HG03439 (cell line): Measurements from ENCODE around the gene ZNF726.
"Not testable (repeated sequence)": the region's sequence is repeated elsewhere in the genome, so short reads cannot be mapped to it uniquely, and the experiment has no call there.

ENCODE experiments used
- ATAC-seq: cut with Tn5 transposase; IDR thresholded peaks from one replicate; pipeline ENCODE4 v1.9.1; 2021; ENCODE audit warnings: mild to moderate bottlenecking, moderate library complexity; ENCODE audit not compliant: unreplicated experiment

ZNF726 gene

GRCh38 chr19:23937031-23937430, 22.3 kb downstream of the ZNF726 start:
- not testable (repeated sequence) for ATAC-seq

- ATAC-seq, result no peak
These were observed 28.7 kb downstream of the ZNF726 start for GRCh38 chr19:23943411-23943810.

GRCh38 chr19:23946569-23946968, 31.9 kb downstream of the ZNF726 start:
- ATAC-seq, result no peak

GRCh38 chr19:23949611-23950010, 34.9 kb downstream of the ZNF726 start:
- ATAC-seq, result no peak

- no peak for ATAC-seq
These were observed 41.4 kb downstream of the ZNF726 start for GRCh38 chr19:23956051-23956450.

GRCh38 chr19:23957660-23958281, 43.1 kb downstream of the ZNF726 start:
- ATAC-seq, result no peak

DNA sequence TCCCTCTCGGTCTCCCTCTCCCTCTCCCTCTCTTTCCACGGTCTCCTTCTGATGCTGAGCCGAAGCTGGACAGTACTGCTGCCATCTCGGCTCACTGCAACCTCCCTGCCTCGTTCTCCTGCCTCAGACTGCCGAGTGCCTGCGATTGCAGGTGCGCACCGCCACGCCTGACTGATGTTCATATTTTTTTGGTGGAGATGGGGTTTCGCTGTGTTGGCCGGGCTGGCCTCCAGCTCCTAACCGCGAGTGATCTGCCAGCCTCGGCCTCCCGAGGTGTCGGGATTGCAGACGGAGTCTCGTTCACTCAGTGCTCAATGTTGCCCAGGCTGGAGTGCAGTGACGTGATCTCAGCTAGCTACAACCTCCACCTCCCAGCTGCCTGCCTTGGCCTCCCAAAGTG, 48.7 kb downstream of the ZNF726 start:
- ATAC-seq, result not testable (repeated sequence)

GRCh38 chr19:23963881-23964280, 49.2 kb downstream of the ZNF726 start:
- not testable (repeated sequence) for ATAC-seq

- not testable (repeated sequence) for ATAC-seq
These were observed 49.6 kb downstream of the ZNF726 start for GRCh38 chr19:23964334-23964733.

DNA sequence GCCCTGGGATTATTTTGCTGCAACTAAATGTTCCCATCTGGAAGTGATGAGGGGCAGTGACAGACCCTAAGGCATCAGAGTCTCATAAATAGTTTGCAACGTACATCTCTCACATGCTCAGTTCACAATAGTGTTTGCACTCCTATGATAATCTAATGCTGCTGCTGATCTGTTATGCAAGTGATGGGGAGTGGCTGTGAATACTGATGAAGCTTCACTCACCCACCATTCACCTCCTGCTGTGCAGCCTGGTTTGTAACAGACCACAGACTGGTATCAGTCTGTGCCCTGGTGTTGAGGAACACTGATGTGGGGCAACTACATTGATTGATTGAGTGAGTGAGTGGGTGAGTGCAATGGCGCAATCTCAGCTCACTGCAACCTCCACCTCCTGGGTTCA, 54.9 kb downstream of the ZNF726 start:
- no peak for ATAC-seq

DNA sequence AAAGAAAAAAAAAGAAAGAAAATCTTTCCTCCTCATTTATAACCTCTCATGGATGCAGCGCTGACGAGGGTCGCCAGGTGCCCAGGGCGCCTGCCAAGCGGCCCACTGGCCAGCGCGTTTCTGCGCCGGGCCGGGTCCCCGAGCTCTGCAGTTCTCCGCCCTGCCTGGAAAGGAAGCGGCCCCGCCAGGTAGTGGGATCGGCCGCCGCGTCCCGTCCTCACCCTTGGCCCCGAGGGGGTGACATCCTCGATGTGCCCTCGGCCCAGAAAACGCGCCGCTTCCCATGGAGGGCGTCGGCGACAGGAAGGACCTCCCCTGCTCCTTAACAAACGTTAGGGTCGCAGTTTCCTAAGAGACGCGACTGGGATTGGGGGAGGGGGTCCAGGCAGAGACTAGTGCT, 56.9 kb downstream of the ZNF726 start:
- no peak for ATAC-seq

GRCh38 chr19:23972161-23972560, 57.5 kb downstream of the ZNF726 start:
- no peak for ATAC-seq

GRCh38 chr19:23974941-23975340, 60.3 kb downstream of the ZNF726 start:
- ATAC-seq, result no peak

GRCh38 chr19:23976631-23977030, 61.9 kb downstream of the ZNF726 start:
- not testable (repeated sequence) for ATAC-seq

- ATAC-seq, result not testable (repeated sequence)
These were observed 62.6 kb downstream of the ZNF726 start for GRCh38 chr19:23977256-23977655.

DNA sequence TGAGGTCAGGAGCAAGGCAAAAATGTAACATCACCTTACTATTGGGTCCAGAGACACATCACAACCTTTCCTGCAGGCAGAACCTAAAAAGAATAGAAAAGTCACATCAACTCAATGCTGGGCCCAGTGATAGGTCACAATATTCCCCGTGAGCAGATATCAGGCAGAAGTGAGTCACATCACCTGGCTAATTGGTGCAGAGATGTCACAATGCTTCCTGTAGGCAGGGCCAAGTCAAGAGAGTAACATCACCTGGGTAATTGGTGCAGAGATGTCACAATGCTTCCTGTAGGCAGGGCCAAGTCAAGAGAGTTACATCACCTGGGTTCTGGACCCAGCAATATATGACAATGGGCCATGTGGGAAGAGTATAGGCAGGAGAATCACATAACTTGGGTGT, 63.4 kb downstream of the ZNF726 start:
- no peak for ATAC-seq

GRCh38 chr19:23980805-23981204, 66.1 kb downstream of the ZNF726 start:
- no peak for ATAC-seq

DNA sequence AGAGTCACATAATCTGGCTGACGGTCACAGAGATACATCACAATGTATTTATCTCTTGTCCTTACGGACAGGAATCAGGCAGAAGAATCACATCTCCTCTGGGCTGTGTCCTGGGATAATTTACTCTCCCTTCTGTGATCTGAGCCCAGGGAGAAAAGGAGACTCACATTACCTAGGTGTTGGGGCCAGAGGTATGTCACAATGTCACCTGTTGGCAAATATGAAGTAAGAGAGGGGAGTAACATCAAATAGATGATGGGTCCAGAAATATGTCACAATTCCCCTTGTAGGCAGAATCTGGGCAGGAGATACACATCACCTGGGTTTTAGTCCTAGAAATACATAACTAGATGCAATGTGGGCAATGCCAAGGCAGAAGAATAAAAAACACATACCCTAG, 67.2 kb downstream of the ZNF726 start:
- ATAC-seq, result no peak

- ATAC-seq, result no peak
These were observed 68.7 kb downstream of the ZNF726 start for GRCh38 chr19:23983406-23983805.
